Ecto neural progenitor cell (in vitro differentiated cells): ENCODE measurements around the gene ZC3H11A.
"Not testable (repeated sequence)": the region's sequence is repeated elsewhere in the genome, so short reads cannot be mapped to it uniquely, and the experiment has no call there.

Experiments used
- DNase-seq: peaks from one replicate; pipeline ENCODE4 v3.0.0-alpha.2; 2018; ENCODE audit warnings: low spot score

Gene ZC3H11A

GRCh38 chr1:203795441-203796235 is at the start of gene ZC3H11A, which contains the start of gene ZBED6:
TSS of gene ZC3H11A (plus strand) at chr1:203795623. CDS start at chr1:203817071, 21,448 bp downstream.
TSS of gene ZBED6 (plus strand) at chr1:203795623. CDS start at chr1:203797523, 1,900 bp downstream.
- DNase-seq: peak; percentile 97

- no peak for DNase-seq
Measured at GRCh38 chr1:203746281-203746680, 49.1 kb upstream of the ZC3H11A start.

GRCh38 chr1:203751051-203751450 is 44.4 kb upstream of the ZC3H11A start:
- no peak for DNase-seq

GRCh38 chr1:203751618-203752361 is 43.6 kb upstream of the ZC3H11A start:
- DNase-seq: not testable (repeated sequence)

- DNase-seq: no peak
Measured at GRCh38 chr1:203754455-203754864, 41.0 kb upstream of the ZC3H11A start.

GRCh38 chr1:203756036-203756435 is 39.4 kb upstream of the ZC3H11A start:
- no peak for DNase-seq

- not testable (repeated sequence) for DNase-seq
Measured at GRCh38 chr1:203758749-203759148, 36.7 kb upstream of the ZC3H11A start.

- DNase-seq: no peak
Measured at GRCh38 chr1:203760506-203760905, 34.9 kb upstream of the ZC3H11A start.

- DNase-seq: not testable (repeated sequence)
Measured at GRCh38 chr1:203761958-203762357, 33.5 kb upstream of the ZC3H11A start.

- no peak for DNase-seq
Measured at GRCh38 chr1:203763505-203763904, 31.9 kb upstream of the ZC3H11A start.

GRCh38 chr1:203764105-203765028 is 31.1 kb upstream of the ZC3H11A start:
- DNase-seq: no peak

- DNase-seq: no peak
Measured at GRCh38 chr1:203765029-203765837, 30.2 kb upstream of the ZC3H11A start, which contains the start of gene LAX1. TSS of gene LAX1 (plus strand) at chr1:203765183. CDS start at chr1:203765566, 383 bp downstream.

- no peak for DNase-seq
Measured at GRCh38 chr1:203768256-203768655, 27.2 kb upstream of the ZC3H11A start.

GRCh38 chr1:203769505-203770343 is 25.7 kb upstream of the ZC3H11A start:
- DNase-seq: no peak

GRCh38 chr1:203771901-203772301 is 23.5 kb upstream of the ZC3H11A start:
- no peak for DNase-seq

GRCh38 chr1:203772836-203773235 is 22.6 kb upstream of the ZC3H11A start:
- no peak for DNase-seq

- DNase-seq: no peak
Measured at GRCh38 chr1:203776636-203777035, 18.8 kb upstream of the ZC3H11A start.

- no peak for DNase-seq
Measured at GRCh38 chr1:203777596-203777995, 17.8 kb upstream of the ZC3H11A start.

- no peak for DNase-seq
Measured at GRCh38 chr1:203778146-203778545, 17.3 kb upstream of the ZC3H11A start.

- no peak for DNase-seq
Measured at GRCh38 chr1:203778789-203779188, 16.6 kb upstream of the ZC3H11A start.
